ENCODE data around the gene SYPL1. TPM values are rescaled to one million over a fixed set of nuclear protein-coding genes. Genes with fewer than 3 reads are reported as not detected.
A peak's percentile ranks its signal among the peaks of the same experiment; 100 is the strongest.

The SYPL1 gene
- total and polyA plus RNA-seq, 9 of the 15 experiments (the other 6 are each of a cell fraction or from before 2014, with no cell fraction given) = 23.8 to 214 (median 70.2) TPM

- TF ChIP-seq GTF2B (IDR thresholded peaks at IDR 0.05; ENCODE audit: extremely low read depth, insufficient read length) (no peak), HCFC1 (IDR thresholded peaks at IDR 0.05; ENCODE audit: low read depth, low read length) (no peak), ZNF583 (CRISPR knock-in tag; IDR thresholded peaks at IDR 0.05) (no peak), SIX5 (IDR thresholded peaks at IDR 0.05; ENCODE audit: borderline replicate concordance in 1 of 2, insufficient read depth in 1 of 2, low read depth in 1 of 2, low read length in 2 of 2) (no peak), LCOR (CRISPR knock-in tag; IDR thresholded peaks at IDR 0.05) (0 out of 2 replicates have a peak, but pooled peaks have one; percentile 38), ZNF668 (CRISPR knock-in tag; IDR thresholded peaks at IDR 0.05) (no peak), ZNF507 (tag; conservative IDR thresholded peaks at IDR 0.05) (no peak), FOS (IDR thresholded peaks at IDR 0.05; ENCODE audit: extremely low read depth, insufficient read length) (no peak), ZNF644 (tag; IDR thresholded peaks at IDR 0.05; ENCODE audit: low read depth) (no peak), UBTF (IDR thresholded peaks at IDR 0.05; ENCODE audit: borderline replicate concordance in 1 of 2, low read depth in 2 of 2, low read length in 2 of 2) (0 out of 4 replicates have a peak, but pooled peaks of 1 of the 2 experiments have one; percentile 28), ZBTB7A (IDR thresholded peaks at IDR 0.05; ENCODE audit: borderline replicate concordance, control insufficient read depth, low read depth, low read length) (no peak), U2AF1 (optimal IDR thresholded peaks at IDR 0.05; ENCODE audit: low read depth, low read length) (no peak), YY1 (IDR thresholded peaks at IDR 0.05; ENCODE audit: borderline replicate concordance in 1 of 3, control insufficient read depth in 1 of 3, extremely low read depth in 1 of 3, insufficient read depth in 3 of 3, insufficient read length in 1 of 3, insufficient replicate concordance in 2 of 3, low read depth in 1 of 3, low read length in 2 of 3) (peak in 1 of 3 experiments; percentile 49), PBX2 (CRISPR knock-in tag; IDR thresholded peaks at IDR 0.05; ENCODE audit: low read depth) (no peak), PBX2 (tag; conservative IDR thresholded peaks at IDR 0.05; ENCODE audit: low read depth) (no peak), U2AF2 (optimal IDR thresholded peaks at IDR 0.05; ENCODE audit: low read depth, low read length) (no peak), NR0B1 (IDR thresholded peaks at IDR 0.05; ENCODE audit: partially characterized antibody) (no peak)
Measured at GRCh38 chr7:106153891-106154449, 41.9 kb upstream of the SYPL1 start (continued).

Data from K562 (cell line).